Measurements from ENCODE around the gene PJA2.

The PJA2 gene

DNA sequence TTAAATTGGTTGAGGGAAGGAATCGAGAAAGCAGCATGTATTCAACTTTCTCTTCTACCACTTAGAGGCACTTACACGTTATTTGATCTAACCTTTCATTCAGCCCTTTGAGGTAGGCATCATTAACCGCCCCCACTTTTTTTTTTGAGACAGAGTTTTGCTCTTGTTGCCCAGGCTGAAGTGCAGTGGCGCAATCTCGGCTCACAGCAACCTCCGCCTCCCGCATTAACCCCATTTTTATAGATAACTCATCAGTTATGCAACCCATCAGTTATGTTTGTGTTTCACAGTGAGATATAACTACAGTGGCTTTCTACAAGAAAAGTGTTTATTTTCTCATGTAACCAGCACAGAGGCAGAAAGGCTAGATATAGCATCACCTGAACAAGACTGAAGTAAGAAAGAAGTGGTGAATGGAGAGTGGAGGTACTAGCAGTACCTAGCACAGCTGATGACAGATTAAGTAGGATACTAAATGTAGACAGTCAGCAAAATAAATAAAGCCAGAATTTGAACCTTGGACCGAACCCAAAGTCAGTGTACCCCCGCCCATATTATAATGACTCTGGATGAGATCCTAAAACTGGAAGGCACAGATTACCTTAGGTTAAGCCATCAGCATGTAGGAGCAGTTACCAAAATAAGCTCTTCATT, 91.2 kb downstream of the PJA2 start:
- no peak for FAIRE-seq
- TF ChIP-seq POLR2A (IDR thresholded peaks at IDR 0.05; ENCODE audit: low read depth, low read length), result no peak
- DNase-seq (ENCODE audit: insufficient read length, low spot score), result no peak

DNA sequence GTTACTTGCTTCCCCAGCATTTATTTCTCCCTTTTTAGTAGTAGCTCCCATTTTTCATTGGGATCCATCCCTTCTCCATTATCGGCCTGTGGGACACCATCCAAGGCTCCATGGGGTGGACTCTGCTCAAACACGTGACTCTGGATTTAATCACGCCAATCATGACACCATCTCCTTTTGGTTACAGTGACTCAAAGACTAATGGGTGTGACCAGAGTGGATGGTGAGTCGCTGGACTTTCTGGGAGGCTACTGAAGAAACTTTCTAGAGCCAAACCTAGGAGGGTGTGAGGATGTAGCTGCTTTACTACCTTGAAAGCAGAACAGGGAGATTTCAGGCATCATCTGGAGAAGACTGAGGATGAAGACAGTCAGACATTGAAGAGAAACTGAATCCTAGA, 93.1 kb downstream of the PJA2 start:
- DNase-seq (ENCODE audit: insufficient read length, low spot score) (peak; percentile 49), FAIRE-seq (peak; percentile 67)
- TF ChIP-seq POLR2A (IDR thresholded peaks at IDR 0.05; ENCODE audit: low read depth, low read length), result no peak

DNA sequence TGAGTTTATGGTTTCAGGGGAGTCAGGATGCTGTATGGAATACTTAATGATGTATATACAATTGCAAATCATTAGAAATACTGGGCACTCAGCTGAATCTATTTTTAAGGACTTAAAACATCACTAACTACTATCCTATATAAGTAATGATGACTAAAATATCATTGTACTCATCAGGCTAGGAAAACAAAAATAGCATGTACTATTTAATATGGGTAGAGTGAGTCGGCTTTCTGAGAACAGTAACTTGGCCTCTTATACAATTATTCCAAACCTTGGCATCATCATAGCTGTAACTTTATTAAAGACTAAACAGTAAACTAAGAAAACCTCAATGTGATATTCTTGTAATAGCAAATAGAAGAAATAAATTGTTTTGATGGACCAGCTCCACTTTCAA, 94.5 kb downstream of the PJA2 start:
- FAIRE-seq (no peak), DNase-seq (ENCODE audit: insufficient read length, low spot score) (no peak)
- no peak for TF ChIP-seq POLR2A (IDR thresholded peaks at IDR 0.05; ENCODE audit: low read depth, low read length)

DNA sequence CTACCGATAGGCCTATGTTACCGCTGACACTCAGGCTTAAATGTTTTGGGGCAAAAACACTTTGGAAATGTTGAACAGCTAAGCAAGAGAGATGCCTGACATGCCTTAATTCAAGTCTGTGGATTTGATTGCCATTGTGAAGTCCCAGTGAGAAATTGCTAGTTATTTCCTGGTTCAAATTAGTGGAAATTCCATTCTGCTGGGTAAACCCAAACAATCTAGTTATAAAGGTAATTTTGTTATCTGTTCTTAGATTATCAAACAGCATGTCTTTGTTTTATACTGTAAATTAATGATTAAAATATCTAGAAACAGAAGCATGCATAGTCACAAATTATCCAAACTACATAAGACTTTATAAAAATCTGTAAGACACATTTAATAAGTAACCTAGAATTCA, 96.6 kb downstream of the PJA2 start:
- no peak for FAIRE-seq
- DNase-seq (ENCODE audit: insufficient read length, low spot score), result no peak
- no peak for TF ChIP-seq POLR2A (IDR thresholded peaks at IDR 0.05; ENCODE audit: low read depth, low read length)

DNA sequence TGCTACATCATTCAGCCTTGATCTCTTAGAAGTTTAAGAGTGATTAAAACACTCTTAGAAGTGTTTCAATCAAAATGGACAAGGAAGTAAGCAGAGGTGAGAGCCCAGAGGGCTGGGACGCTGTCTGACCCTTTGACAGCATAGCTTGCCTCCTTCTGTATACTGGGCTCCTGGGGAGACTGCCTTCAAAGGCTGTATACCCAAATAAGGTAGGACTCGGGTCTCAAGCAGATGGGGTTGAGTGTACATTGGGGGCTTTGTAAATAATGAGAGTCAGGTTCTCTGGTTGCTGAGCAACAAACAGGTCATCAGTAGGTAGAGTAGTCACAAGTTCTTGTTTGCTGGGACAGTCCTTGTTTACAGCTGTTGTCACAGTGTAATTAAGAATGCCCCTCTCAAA, 97.1 kb downstream of the PJA2 start:
- DNase-seq (ENCODE audit: insufficient read length, low spot score) (no peak), FAIRE-seq (no peak)
- TF ChIP-seq POLR2A (IDR thresholded peaks at IDR 0.05; ENCODE audit: low read depth, low read length), result no peak

DNA sequence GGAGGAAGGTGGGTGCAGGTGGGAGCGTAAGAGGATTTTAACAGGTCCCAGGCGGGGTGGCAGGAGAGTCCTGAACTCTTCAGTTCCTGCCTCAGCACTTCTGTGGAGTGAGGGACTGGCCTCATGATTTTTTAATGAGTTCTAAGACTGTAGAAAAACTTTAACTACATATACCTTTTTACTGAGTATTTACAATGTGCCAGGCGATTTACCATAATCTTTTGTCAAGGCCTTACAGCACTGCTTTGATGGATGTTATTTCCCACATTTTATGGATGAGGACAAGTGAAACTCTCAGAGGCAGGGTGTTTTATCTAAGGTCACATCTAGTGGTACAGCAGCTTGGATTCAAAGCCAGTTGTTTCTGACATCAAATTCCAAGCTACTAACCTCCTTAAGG, 99.5 kb downstream of the PJA2 start:
- no peak for DNase-seq (ENCODE audit: insufficient read length, low spot score)
- no peak for FAIRE-seq
- no peak for TF ChIP-seq POLR2A (IDR thresholded peaks at IDR 0.05; ENCODE audit: low read depth, low read length)

DNA sequence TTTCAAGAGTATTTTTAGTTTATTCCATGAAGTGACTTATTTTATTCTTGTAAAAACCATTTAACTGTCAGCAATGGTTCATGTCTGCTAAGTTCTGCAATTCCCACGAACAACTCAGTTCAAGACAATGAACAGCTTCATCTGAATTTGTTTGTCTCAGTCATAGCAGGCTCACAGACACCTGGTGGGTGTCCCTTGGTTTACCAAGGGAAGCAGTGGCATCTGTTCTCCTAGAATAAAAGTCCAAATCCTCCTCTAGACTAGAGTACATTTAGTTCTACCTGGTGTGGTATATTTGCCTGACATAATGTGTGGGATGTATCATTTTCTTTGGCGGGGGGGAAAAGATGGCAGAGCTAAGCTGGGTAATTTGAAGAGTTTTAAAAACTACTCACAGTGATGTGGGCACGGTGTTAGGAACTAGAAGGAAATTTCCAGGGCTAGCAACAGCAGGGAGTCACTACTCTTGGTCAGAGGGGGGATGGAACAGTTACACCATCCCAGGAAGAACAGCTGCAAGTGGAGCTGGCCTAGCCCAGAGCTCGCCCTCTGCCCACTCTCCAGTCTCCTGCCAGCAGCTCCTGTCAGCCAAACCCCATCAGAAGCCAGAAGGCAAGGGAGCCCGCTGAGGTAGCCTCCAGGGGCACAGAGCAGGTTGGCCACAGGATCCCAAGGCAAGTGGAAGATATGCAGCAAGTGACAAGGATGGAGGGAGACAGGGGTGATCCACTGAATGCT, 100.3 kb downstream of the PJA2 start:
- no peak for TF ChIP-seq POLR2A (IDR thresholded peaks at IDR 0.05; ENCODE audit: low read depth, low read length)
- no peak for DNase-seq (ENCODE audit: insufficient read length, low spot score)
- FAIRE-seq, result no peak

DNA sequence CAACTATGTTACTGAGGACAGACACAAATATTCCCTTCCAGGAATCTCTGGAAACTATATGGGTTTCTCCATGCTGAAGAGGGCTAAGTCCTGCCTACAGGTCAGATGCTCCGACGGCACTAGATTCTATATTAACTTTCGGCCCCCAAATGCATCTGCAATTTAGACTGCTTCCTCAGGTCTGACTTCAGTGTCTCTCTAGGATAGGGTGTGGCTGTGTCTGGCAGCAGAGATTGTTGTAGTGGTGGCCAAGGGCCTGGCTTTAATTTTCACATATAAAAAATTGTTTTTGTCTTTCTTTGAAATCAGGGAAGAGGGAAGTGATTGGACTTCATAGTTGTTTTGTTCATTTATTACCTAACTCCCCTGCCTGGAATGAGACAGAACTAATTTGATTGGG, 101.8 kb downstream of the PJA2 start:
- TF ChIP-seq POLR2A (IDR thresholded peaks at IDR 0.05; ENCODE audit: low read depth, low read length), result no peak
- DNase-seq (ENCODE audit: insufficient read length, low spot score) (no peak), FAIRE-seq (no peak)

DNA sequence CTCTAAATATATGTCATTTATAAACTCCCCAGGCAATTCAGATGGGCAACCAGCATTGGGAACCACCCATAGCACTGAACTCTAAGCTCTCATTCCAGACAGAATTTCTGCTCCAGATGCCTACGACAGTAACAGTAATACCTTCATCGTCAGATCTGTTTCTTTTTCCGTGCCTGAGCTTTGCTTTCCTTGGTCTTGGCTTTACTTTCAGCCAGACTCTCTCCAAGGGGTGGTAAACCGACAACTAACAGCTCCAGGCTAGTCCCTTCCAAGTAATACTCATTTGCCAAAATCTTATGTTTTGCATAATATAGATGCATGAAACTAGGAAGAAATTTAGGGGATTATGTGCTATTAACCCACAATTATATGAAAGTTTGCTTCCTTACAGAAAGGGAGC, 102.3 kb downstream of the PJA2 start:
- no peak for FAIRE-seq
- DNase-seq (ENCODE audit: insufficient read length, low spot score), result no peak
- TF ChIP-seq POLR2A (IDR thresholded peaks at IDR 0.05; ENCODE audit: low read depth, low read length), result no peak

DNA sequence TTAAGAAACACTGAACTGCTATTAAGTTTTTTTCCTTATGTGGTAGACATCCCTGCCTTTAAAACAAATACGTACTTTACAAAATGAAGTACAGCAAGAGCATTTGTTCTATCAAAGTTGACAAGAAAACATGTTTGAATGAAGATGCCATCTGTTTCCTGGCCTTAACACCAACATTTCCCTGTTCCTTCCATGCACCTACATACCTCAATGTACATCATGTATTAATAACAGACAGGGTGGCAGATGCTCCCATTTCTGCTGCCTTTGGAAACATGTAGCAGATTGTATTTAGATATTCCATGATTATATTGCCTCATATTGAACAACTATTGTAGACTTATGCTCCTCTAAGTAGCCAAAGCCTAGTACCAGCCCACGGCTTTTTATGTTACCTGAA, 104.4 kb downstream of the PJA2 start:
- TF ChIP-seq POLR2A (IDR thresholded peaks at IDR 0.05; ENCODE audit: low read depth, low read length), result no peak
- no peak for DNase-seq (ENCODE audit: insufficient read length, low spot score)
- FAIRE-seq, result no peak

DNA sequence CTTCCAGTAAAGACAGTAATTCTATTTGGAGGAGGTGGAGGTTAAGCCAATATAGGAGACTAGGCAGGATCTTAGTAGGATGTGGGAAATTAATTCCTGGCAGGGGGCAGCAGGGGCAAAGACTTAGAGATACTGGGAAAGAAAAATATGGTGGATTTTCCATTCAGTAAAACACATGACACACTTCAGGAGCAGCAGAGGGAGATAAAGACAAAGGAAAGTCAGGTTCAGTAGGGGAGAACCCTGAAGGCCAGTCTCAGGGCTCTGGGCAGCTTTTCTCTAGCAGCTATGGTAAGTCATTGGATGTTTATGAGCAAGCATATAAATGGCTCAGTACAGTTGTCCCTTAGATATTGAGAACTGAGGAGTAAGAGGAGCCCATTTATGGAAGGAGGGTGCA, 105.5 kb downstream of the PJA2 start:
- TF ChIP-seq POLR2A (IDR thresholded peaks at IDR 0.05; ENCODE audit: low read depth, low read length), result no peak
- no peak for FAIRE-seq
- DNase-seq (ENCODE audit: insufficient read length, low spot score), result no peak

DNA sequence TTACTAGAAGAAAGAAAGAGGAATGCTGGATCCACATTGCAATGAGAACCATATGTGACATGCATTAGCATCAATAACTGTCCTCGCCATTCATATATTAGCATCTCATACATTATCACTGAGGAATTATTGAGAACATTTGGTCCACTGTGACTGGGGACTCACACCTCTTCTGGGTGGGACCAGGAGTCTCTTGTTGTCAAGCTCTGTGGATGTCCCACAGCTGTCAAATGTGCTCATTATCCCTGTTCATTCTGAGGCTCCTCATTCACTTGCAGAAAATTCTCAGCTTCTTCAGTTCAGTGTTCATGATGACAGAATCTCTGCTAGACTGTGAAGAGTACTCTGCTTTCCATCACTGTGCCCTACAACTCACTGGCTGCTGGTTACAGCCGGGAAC, 109.4 kb downstream of the PJA2 start:
- FAIRE-seq (no peak), DNase-seq (ENCODE audit: insufficient read length, low spot score) (no peak)
- TF ChIP-seq POLR2A (IDR thresholded peaks at IDR 0.05; ENCODE audit: low read depth, low read length), result no peak

DNA sequence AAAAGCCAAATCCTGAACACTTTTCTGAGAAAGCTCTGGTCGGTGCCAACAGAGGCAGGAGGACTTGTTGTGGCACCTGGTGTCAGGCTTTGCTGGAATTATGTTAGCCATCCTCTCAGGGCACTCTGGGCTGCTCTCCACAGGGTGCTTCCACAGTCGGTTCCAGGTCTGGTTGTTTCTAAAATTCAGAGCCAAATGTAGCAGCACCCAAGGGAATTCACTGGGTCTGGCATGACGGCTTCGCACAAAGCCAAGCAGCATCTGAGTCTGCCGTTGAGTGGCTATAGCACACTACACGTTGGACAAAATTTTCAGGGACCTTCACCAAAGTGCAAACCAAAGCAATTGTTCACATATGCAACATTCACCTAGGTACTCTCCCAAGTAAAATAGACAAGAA, 110.2 kb downstream of the PJA2 start:
- no peak for FAIRE-seq
- no peak for TF ChIP-seq POLR2A (IDR thresholded peaks at IDR 0.05; ENCODE audit: low read depth, low read length)
- no peak for DNase-seq (ENCODE audit: insufficient read length, low spot score)

DNA sequence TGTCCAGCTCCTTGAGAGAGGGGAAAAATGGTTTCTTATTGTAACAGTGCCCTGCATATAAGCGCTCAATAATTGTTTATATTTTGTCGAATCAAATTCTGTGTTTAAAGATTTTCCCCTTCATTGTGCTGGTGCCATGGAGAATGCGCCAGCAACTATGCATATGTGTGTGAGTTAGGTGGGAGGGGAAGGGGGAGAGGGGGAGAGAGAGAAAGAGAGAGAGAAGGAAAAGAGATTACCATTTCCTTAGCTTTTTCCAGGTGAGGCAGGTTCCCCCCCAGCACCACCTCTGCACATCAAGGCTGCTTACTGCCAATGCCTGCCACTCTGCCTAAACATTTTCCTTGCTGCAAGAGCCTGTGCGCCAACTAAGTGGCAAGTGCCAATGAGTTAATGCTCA, 111.0 kb downstream of the PJA2 start:
- FAIRE-seq, result no peak
- no peak for TF ChIP-seq POLR2A (IDR thresholded peaks at IDR 0.05; ENCODE audit: low read depth, low read length)
- DNase-seq (ENCODE audit: insufficient read length, low spot score), result no peak

DNA sequence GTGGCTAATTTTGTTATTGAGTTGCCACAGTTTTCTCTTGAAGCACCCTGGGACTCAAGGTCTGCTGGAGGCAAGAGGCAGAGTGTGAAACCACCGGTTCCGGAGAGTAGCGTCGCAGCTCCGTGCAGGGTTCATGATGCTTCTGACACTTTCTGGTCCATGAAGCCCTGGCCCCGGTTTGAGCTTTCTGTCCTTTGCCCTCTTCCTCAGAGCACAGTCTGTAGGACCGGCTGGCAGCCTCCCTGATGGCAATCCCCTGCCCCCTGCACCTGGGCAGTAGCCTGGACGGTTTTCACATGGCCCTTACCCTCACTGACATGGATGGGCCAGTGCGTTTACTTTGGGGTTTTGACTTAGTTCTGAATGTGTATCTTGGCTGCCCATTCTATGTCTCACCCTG, 111.9 kb downstream of the PJA2 start:
- no peak for DNase-seq (ENCODE audit: insufficient read length, low spot score)
- TF ChIP-seq POLR2A (IDR thresholded peaks at IDR 0.05; ENCODE audit: low read depth, low read length), result no peak
- FAIRE-seq, result no peak

Data from H54 (cell line).